Hematopoietic multipotent progenitor cell treated with erythropoietin and hydrocortisone succinate and interleukin-3 and kit ligand, for 4 days (in vitro differentiated cells): ENCODE measurements around the gene LRWD1.
"Not testable (repeated sequence)": the region's sequence is repeated elsewhere in the genome, so short reads cannot be mapped to it uniquely, and the experiment has no call there.

Source experiments
- DNase-seq: peaks from one replicate; pipeline ENCODE4 v3.0.0-alpha.2; 2015

Gene LRWD1

DNA sequence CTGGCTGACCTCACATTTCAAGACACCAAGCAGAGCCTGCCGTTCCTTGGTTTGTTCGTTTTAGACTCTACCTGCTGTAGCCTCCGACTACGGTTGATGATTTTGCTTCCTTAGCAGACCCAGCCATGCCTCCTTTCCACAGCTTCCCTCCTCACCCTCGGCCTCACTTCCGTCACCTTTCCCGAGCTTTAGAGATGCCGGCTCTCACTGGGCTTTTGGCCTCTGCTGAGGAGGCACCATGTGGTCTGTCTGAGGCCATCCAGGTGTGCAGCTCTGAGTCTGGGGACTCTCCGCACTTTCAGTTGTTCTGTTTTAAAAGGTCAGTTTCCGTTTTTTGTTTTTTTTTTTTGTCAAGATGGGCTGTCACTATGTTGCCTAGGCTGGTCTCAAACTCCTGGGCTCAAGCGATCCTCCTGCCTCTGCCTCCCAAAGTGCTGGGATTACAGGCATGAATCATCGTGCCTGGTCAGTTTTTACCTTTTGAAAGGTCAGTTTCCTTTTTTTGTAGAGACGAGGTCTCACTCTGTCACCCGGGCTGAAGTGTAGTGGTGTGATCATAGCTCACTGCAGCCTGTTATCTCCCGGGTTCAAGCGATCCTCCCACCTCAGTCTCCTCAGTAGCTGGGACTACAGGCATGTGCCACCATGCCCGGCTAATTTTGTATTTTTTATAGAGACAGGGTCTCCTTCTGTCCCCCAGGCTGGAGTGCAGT lies 19.7 kb upstream of the LRWD1 start:
- DNase-seq, result no peak

DNA sequence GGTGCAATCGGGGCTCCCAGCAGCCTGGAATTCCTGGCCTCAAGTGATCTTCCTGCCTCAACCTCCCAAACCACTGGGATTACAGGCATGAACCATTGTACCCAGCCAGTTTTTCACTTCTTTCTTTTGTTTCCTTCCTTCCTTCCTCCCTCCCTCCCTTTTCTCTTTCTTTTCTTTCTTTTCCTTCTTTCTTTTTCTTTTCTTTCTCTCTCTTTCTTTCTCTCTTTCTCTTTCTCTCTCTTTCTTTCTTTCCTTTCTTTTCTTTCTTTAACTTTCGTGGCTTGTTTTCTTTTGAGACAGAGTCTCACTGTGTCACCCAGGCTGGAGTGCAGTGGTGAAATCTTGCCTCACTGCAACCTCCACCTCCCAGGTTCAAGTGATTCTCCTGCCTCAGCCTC lies 19.1 kb upstream of the LRWD1 start:
- DNase-seq, result no peak

DNA sequence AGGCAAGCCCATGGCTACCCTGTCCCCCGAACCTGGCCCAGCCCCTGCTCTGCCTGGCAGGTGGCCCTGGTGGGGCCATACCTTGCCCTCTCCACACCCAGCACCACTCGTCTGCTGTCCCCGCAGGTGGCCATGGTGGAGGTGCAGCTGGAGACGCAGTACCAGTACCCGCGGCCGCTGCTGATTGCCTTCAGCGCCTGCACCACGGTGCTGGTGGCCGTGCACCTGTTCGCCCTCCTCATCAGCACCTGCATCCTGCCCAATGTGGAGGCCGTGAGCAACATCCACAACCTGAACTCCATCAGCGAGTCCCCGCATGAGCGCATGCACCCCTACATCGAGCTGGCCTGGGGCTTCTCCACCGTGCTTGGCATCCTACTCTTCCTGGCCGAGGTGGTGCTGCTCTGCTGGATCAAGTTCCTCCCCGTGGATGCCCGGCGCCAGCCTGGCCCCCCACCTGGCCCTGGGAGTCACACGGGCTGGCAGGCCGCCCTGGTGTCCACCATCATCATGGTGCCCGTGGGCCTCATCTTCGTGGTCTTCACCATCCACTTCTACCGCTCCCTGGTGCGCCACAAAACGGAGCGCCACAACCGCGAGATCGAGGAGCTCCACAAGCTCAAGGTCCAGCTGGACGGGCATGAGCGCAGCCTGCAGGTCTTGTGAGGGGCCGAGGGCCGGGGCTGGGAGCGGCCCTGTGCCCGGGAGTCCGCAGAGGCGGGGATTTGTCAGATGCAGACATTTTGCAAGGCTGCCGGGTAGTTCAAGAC lies 18.2 kb upstream of the LRWD1 start:
- no peak for DNase-seq

- no peak for DNase-seq
Observed at GRCh38 chr7:102447311-102447710, 17.5 kb upstream of the LRWD1 start.

GRCh38 chr7:102449136-102449535 lies 15.6 kb upstream of the LRWD1 start:
- DNase-seq, result no peak

GRCh38 chr7:102450242-102450641 lies 14.5 kb upstream of the LRWD1 start:
- DNase-seq, result peak; percentile 70

DNA sequence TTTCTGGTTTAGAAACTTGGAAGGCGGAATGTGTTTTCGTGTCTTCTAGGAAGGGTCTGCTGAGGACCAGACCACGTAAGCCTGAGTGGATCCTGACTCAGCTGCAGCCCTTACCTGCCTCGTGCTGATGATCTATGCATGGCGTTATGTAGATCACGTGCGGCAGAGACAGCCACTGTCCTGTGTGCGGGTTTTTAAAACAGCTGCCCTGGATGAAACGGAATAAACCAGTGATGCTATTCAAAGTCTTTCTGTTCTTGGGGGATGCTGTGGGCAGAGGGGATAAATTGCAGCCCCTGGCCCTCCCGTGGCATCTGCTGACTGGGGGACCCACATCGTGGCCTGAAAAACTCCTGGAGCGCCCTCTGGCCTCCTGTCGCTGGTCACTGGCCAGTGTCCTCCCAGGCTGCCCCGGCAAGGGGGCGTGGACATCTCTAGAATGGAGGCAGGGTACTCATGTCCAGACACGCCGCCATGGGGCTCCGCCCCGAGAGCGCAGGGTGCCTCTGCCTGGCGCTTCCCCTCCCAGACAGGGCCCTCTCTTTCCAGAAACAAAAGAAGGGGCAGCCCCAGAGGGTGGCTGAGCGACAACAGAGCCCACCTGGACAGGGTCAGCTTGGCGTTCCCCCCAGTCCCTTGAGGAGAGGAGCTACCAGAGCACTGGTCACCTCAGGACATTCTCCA lies 13.3 kb upstream of the LRWD1 start:
- no peak for DNase-seq

GRCh38 chr7:102452451-102452850 lies 12.3 kb upstream of the LRWD1 start:
- no peak for DNase-seq

GRCh38 chr7:102453319-102453718 lies 11.5 kb upstream of the LRWD1 start:
- DNase-seq, result no peak

DNA sequence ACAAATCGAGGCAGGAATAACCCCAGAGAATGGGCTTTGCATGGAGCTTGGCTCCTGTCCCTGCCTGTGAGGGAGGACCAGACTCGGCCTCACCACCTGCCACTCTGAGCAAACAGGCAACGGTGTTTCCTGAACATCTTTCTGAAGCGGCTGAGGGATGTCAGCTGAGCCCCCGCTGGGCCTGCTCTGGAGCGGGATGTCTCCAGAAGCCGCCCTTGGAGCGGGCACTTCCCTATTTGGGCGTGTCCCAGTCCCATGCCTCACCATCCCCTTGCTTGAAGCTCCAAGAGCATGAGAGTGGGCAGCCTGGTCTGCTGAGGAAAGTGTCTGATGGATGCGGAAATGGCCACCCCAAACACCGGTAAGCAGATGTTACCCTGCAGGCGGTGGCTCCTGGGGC lies 10.3 kb upstream of the LRWD1 start:
- DNase-seq, result no peak

- not testable (repeated sequence) for DNase-seq
Observed at GRCh38 chr7:102454932-102455331, 9.9 kb upstream of the LRWD1 start.

DNA sequence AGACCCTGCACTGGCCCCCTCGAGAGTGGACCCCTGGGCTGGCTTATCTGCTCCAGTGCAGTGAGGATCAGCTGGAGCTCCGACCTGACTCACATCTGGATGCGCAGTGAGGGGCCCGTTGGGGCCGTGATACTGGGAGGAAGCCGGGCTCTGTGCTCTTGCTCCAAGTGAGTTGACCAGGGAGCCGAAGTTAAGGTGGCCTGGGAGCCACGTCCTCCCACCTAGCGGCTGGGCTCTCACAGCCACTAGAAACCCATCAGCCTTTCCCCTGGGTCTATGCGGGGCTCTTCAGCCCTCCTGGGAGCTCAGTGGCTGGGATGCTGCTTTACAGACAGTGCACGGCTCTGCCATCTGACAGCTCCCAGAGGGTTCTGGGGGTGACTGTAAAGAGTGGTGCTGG lies 9.2 kb upstream of the LRWD1 start:
- DNase-seq, result no peak

DNA sequence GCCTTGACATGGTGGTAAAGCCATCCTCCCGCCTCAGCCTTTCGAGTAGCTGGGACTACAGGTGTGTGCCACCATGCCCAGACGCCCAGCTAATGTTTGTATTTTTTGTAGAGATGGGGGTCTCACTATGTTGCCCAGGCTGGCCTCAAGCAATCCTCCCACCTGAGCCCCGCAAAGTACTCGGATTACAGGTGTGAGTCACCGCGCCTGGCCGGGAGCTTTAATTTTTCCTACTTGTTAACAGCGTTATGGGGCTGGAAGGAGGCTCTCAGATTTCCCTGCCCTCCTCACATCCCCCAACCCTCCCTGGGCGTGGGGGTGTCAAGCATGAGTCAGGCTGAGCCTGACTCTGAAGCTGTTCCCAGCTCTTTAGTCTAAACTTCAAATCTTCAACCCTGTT lies 8.5 kb upstream of the LRWD1 start:
- no peak for DNase-seq

DNA sequence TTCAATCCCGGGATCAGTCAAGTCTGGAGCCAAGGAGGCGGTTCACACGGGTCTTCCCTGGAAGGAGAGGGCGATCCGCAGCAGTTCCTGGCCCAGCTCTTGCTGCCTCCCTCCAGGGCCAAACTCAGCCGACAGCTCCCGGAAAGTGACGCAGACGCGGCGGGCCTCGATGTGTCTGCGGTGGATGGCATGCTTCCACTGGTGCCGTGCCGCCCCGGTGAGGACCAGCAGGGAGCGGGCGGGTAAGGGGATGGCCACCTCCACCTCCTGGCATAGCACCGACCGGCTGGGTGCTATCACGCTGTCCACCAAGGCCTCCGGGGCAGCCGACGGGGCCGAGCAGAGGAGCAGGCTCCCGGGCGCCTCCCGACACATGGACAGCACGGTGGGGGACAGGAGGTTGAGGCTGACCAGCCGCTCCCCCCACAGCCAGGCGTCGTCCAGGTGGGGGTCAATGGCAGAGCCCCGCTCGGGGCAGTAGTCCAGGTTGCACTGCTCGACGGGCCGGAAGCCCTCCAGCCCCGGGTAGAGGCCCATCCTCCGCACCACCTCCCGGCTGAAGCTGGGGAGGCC lies 7.3 kb upstream of the LRWD1 start:
- no peak for DNase-seq

DNA sequence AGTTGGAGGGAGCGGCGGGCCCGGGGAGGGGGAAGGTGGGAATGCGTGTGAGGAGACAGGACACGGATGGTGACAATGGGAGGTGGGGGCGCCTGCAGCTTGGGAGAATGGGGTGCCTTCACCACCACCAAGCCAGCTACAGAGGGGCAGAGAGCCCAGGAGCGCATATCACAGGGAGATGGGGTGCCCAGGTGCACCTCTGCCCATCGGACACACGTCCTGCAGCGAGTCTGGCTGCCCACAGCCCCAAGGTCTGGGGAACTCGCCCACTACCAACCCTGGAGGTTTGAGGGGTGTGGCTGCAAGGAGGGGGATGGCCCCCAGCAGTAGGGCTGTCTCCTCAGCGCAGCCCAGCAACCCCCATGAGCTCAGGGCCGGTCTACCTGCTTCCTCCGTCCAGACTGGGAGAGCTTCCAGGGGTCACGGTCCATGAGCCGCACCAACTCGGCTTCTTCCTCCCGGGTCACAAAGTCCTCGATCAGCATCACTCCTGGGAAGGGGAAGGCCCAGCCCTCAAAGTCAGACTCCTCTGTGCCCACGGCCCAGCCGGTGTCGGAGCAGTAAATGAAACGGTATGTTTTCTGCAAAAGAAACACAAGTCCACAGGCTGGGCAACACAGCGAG lies 5.5 kb upstream of the LRWD1 start:
- no peak for DNase-seq

DNA sequence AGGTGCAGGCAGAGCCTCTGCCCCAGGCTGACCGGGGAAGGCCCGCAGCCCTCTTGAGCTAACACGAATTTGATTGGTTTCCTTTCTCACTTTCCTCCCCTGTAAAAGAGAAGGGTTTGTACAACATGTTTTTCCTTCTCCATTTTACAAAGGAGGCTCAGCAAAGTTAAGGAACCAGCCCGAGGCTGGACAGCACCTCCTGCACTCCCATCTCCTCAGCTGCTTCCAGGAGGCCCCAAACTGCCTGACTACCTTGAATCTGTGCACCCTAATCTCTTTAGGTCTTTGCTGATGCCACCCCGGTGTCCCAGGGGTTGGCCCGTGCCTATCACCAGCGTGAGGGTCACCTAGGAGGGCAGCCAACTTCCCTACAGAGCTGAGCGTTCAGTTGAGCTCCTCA lies 4.3 kb upstream of the LRWD1 start:
- DNase-seq, result no peak

- DNase-seq, result peak; percentile 41
Observed at GRCh38 chr7:102463841-102464576, 775 bp upstream of the LRWD1 start.

DNA sequence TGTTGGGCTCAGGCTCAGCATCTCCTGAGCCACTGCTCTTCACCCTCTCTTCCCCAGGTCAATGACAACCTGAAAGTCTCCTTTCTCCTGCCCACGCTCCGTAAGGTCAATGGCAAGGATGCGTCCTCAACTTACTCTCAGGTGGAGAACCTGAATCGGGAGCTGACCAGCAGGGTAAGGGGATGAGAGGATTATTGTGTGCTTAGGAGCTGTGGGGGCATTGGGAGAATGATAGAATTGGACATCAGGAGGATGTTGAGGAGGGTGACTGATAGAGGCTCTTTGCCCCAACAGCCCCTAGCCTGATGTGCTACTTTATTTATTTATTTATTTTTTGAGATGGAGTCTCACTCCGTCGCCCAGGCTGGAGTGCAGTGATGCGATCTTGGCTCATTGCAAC lies 1.3 kb downstream of the LRWD1 start:
- no peak for DNase-seq

DNA sequence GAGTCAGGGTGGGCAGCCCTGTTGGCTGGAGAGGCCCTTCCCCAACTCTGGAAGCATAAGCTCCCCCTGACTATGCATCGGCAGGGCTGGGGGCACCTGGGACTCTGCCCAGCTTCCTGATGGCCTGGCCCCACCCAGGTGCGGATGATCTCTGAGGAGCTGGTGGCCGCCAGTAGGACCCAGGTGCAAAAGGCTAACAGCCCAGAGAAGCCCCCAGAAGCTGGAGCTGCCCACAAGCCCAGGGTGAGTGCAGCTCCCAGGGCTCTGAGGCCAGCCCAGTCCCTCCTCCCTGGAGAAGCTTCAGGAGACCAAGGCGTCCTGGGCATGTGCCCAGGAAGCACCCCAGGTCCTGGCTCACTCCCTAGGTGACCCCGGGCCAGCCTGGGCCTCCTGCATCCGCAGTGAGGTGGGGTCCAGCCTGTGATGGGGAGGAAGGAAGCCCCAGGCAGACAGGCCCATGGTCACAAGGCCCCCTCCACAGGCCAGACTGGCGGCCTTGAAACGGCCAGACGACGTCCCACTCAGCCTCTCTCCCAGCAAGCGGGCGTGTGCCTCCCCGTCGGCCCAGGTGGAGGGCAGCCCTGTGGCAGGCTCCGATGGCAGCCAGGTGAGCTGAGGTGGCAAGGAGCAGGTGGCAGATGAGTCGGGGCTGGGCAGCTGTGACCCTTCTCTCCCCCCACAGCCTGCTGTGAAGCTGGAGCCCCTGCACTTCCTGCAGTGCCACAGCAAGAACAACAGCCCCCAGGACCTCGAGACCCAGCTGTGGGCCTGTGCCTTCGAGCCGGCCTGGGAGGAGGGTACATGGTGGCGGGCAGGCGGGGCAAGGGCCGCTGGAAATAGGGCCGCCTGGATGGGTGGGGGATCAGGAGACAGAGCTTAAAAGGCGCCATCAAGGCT lies 3.0 kb downstream of the LRWD1 start:
- no peak for DNase-seq

- no peak for DNase-seq
Observed at GRCh38 chr7:102468478-102469350, 3.9 kb downstream of the LRWD1 start.
